DOHH2 (cell line): ENCODE results near the gene KRTAP10-3.

Experiments used
- CTCF ChIP-seq: fragments of 200-600 bp; sonication (generic); IDR thresholded peaks from one replicate; pipeline ENCODE4 v1.5.1; 2014; ENCODE audit warnings: antibody characterized with exemption, mild to moderate bottlenecking, low read depth, low read length; ENCODE audit not compliant: poor library complexity, severe bottlenecking
- EZH2phosphoT487 ChIP-seq: fragments of 200-600 bp; sonication (generic); IDR thresholded peaks from 2 replicates; pipeline ENCODE4 v1.6.1; 2017; ENCODE audit warnings: borderline replicate concordance, mild to moderate bottlenecking, antibody characterized with exemption, low read length, moderate library complexity, mixed read lengths

DNA sequence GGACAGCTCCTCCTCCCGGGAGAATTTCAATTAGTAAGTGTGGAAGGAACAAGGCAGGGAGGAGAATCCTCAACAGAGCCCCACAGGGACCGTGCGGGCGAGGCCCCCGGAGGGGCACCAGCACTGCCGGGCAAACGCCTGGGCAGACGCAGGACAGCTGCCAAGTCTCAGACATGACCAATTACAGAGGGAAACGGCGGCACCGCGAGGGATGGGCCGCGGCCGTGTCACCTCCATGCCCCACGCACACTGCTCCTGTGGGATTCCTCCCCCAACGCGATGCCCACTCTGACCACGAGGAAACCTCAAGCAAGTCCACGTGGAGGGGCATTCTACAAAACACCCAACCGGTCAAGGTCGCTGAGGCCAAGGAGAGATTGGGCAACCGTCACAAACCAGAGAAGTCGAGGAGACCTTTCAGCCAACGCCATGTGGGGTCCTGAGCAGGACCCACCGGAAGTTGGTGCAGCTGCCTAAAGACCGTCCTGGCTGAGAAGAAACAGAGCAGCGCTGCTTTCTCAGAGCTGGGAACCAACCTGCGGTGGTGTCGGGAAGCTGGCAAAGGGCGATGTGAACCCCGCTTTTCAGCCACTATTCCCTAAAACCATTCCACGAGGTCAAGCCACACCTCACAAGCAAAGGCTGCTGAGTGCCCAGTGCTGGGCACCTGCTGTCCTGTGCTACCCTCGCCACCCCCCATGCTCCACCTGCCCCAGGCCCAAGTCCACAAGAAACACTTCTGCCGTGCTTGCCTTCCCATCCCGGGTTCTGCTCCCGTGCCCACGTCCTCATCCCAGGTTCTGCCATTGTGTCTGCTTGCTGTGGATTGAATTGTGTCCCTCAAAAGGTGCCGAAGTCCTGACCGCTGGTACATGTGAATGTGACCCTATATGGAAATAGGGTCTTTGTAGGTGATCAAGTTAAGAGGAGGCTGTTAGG is 13.5 kb upstream of the KRTAP10-3 start:
- TF ChIP-seq CTCF (no peak), EZH2phosphoT487 (no peak)
